ENCODE data around the gene UBE2J1. TPM values are rescaled to one million over a fixed set of nuclear protein-coding genes. Genes with fewer than 3 reads are reported as not detected.
"Not testable (repeated sequence)": the region's sequence is repeated elsewhere in the genome, so short reads cannot be mapped to it uniquely, and the experiment has no call there.

UBE2J1 gene
- 10 to 100 TPM; 20.6 to 21.4 TPM for total RNA-seq

GRCh38 chr6:89352278-89353117, at the start of gene UBE2J1:
TSS of gene UBE2J1 (minus strand) at chr6:89352722. CDS start at chr6:89352569, 153 bp downstream.
- peaks cover 87% of the 10 kb centered on the region for H3K4me1 Mint-ChIP-seq (ENCODE audit: low read depth)
- H3K27me3 Mint-ChIP-seq (ENCODE audit: low read depth) = no peaks in the 10 kb centered on the region
- DNase-seq (peak; percentile 86 to 90), ATAC-seq (replicated peaks in 1 of 2) (peak; percentile 92 to 94)
- H3K9me3 Mint-ChIP-seq = no peaks in the 10 kb centered on the region
- H3K27ac Mint-ChIP-seq = peak within 1 kb of the TSS; percentile 100
- H3K4me3 Mint-ChIP-seq = peak within 1 kb of the TSS; percentile 95 to 99
- H3K36me3 Mint-ChIP-seq (ENCODE audit: insufficient read depth in 2 of 2) = peaks cover 4 to 9% of the 10 kb centered on the region in 2 donors

GRCh38 chr6:89400912-89401399, 48.4 kb upstream of the UBE2J1 start:
- Mint-ChIP-seq H3K4me1 (ENCODE audit: low read depth) (no peaks in the 10 kb centered on the region), H3K9me3 (no peaks in the 10 kb centered on the region), H3K27me3 (ENCODE audit: low read depth) (no peaks in the 10 kb centered on the region), H3K4me3 (no peak overlapping the region), H3K27ac (no peak overlapping the region), H3K36me3 (ENCODE audit: insufficient read depth in 2 of 2) (no peaks in the 10 kb centered on the region)
- no peak for ATAC-seq (replicated peaks in 1 of 2)
- no peak for DNase-seq

- Mint-ChIP-seq H3K36me3 (ENCODE audit: insufficient read depth in 2 of 2) (no peaks in the 10 kb centered on the region), H3K4me1 (ENCODE audit: low read depth) (no peaks in the 10 kb centered on the region), H3K9me3 (no peaks in the 10 kb centered on the region), H3K4me3 (no peak overlapping the region), H3K27ac (no peak overlapping the region), H3K27me3 (ENCODE audit: low read depth) (no peaks in the 10 kb centered on the region)
- DNase-seq = no peak
- no peak for ATAC-seq (replicated peaks in 1 of 2)
Measured at GRCh38 chr6:89400050-89400449, 47.5 kb upstream of the UBE2J1 start.

- Mint-ChIP-seq H3K36me3 (ENCODE audit: insufficient read depth in 2 of 2) (no peaks in the 10 kb centered on the region), H3K9me3 (no peaks in the 10 kb centered on the region), H3K27me3 (ENCODE audit: low read depth) (no peaks in the 10 kb centered on the region), H3K4me3 (no peak overlapping the region), H3K27ac (no peak overlapping the region), H3K4me1 (ENCODE audit: low read depth) (no peaks in the 10 kb centered on the region)
- ATAC-seq (replicated peaks in 1 of 2) (no peak), DNase-seq (no peak)
Measured at GRCh38 chr6:89398762-89399525, 46.4 kb upstream of the UBE2J1 start.

GRCh38 chr6:89397884-89398283, 45.4 kb upstream of the UBE2J1 start:
- not testable (repeated sequence) for H3K27ac Mint-ChIP-seq; ATAC-seq (replicated peaks in 1 of 2); H3K4me3 Mint-ChIP-seq; H3K36me3 Mint-ChIP-seq (ENCODE audit: insufficient read depth in 2 of 2); H3K9me3 Mint-ChIP-seq; H3K4me1 Mint-ChIP-seq (ENCODE audit: low read depth); H3K27me3 Mint-ChIP-seq (ENCODE audit: low read depth); DNase-seq

GRCh38 chr6:89393659-89394058, 41.1 kb upstream of the UBE2J1 start:
- Mint-ChIP-seq H3K27ac (no peak overlapping the region), H3K36me3 (ENCODE audit: insufficient read depth in 2 of 2) (peaks cover 6 to 8% of the 10 kb centered on the region in 2 donors), H3K27me3 (ENCODE audit: low read depth) (no peaks in the 10 kb centered on the region), H3K9me3 (peaks cover 7% of the 10 kb centered on the region in 2 donors), H3K4me1 (ENCODE audit: low read depth) (no peaks in the 10 kb centered on the region), H3K4me3 (no peak overlapping the region)
- no peak for DNase-seq
- ATAC-seq (replicated peaks in 1 of 2) = no peak

GRCh38 chr6:89392823-89393222, 40.3 kb upstream of the UBE2J1 start:
- no peak for ATAC-seq (replicated peaks in 1 of 2)
- DNase-seq = no peak
- peaks cover 7% of the 10 kb centered on the region in 2 donors for H3K9me3 Mint-ChIP-seq
- no peaks in the 10 kb centered on the region for H3K27me3 Mint-ChIP-seq (ENCODE audit: low read depth)
- peaks cover 6 to 8% of the 10 kb centered on the region in 2 donors for H3K36me3 Mint-ChIP-seq (ENCODE audit: insufficient read depth in 2 of 2)
- H3K4me3 Mint-ChIP-seq = no peak overlapping the region
- no peak overlapping the region for H3K27ac Mint-ChIP-seq
- H3K4me1 Mint-ChIP-seq (ENCODE audit: low read depth) = peaks cover under 1% of the 10 kb centered on the region

GRCh38 chr6:89388846-89389245, 36.3 kb upstream of the UBE2J1 start:
- Mint-ChIP-seq H3K4me3 (no peak overlapping the region), H3K36me3 (ENCODE audit: insufficient read depth in 2 of 2) (peaks cover 5 to 8% of the 10 kb centered on the region in 2 donors), H3K27me3 (ENCODE audit: low read depth) (no peaks in the 10 kb centered on the region), H3K4me1 (ENCODE audit: low read depth) (peaks cover 18% of the 10 kb centered on the region), H3K27ac (no peak overlapping the region), H3K9me3 (peaks cover 7% of the 10 kb centered on the region in 2 donors)
- ATAC-seq (replicated peaks in 1 of 2) (no peak), DNase-seq (no peak)

GRCh38 chr6:89387516-89388201, 35.1 kb upstream of the UBE2J1 start:
- ATAC-seq (replicated peaks in 1 of 2) = no peak
- Mint-ChIP-seq H3K27me3 (ENCODE audit: low read depth) (no peaks in the 10 kb centered on the region), H3K36me3 (ENCODE audit: insufficient read depth in 2 of 2) (no peaks in the 10 kb centered on the region), H3K4me1 (ENCODE audit: low read depth) (peaks cover 18% of the 10 kb centered on the region), H3K9me3 (no peaks in the 10 kb centered on the region), H3K27ac (no peak overlapping the region), H3K4me3 (no peak overlapping the region)
- DNase-seq = no peak

GRCh38 chr6:89386917-89387491, 34.5 kb upstream of the UBE2J1 start:
- ATAC-seq (replicated peaks in 1 of 2) (no peak), DNase-seq (no peak)
- Mint-ChIP-seq H3K27ac (no peak overlapping the region), H3K4me3 (no peak overlapping the region), H3K4me1 (ENCODE audit: low read depth) (peaks cover 18% of the 10 kb centered on the region), H3K9me3 (no peaks in the 10 kb centered on the region), H3K27me3 (ENCODE audit: low read depth) (no peaks in the 10 kb centered on the region), H3K36me3 (ENCODE audit: insufficient read depth in 2 of 2) (no peaks in the 10 kb centered on the region)

- ATAC-seq (replicated peaks in 1 of 2) = no peak
- no peaks in the 10 kb centered on the region for H3K36me3 Mint-ChIP-seq (ENCODE audit: insufficient read depth in 2 of 2)
Measured at GRCh38 chr6:89385846-89386245, 33.3 kb upstream of the UBE2J1 start.

GRCh38 chr6:89385156-89385667, 32.7 kb upstream of the UBE2J1 start:
- Mint-ChIP-seq H3K27ac (no peak overlapping the region), H3K4me1 (ENCODE audit: low read depth) (peaks cover 18% of the 10 kb centered on the region), H3K36me3 (ENCODE audit: insufficient read depth in 2 of 2) (no peaks in the 10 kb centered on the region), H3K27me3 (ENCODE audit: low read depth) (no peaks in the 10 kb centered on the region), H3K4me3 (no peak overlapping the region), H3K9me3 (no peaks in the 10 kb centered on the region)
- DNase-seq (no peak), ATAC-seq (replicated peaks in 1 of 2) (peak; percentile 79 to 91)

More at GRCh38 chr6:89385846-89386245, 33.3 kb upstream of the UBE2J1 start:
- Mint-ChIP-seq H3K27ac (no peak overlapping the region), H3K9me3 (no peaks in the 10 kb centered on the region), H3K27me3 (ENCODE audit: low read depth) (no peaks in the 10 kb centered on the region), H3K4me1 (ENCODE audit: low read depth) (peaks cover 18% of the 10 kb centered on the region), H3K4me3 (no peak overlapping the region)
- no peak for DNase-seq
